A204.1 (cell line): ENCODE results near the gene ZNF773.
"Not testable (repeated sequence)": the region's sequence is repeated elsewhere in the genome, so short reads cannot be mapped to it uniquely, and the experiment has no call there.

ENCODE experiments used
- FAIRE-seq: peaks from 2 replicates; lab custom pipeline; 2012; peaks lifted over from hg19 to GRCh38; lab: Jason Lieb, UNC

Gene ZNF773

DNA sequence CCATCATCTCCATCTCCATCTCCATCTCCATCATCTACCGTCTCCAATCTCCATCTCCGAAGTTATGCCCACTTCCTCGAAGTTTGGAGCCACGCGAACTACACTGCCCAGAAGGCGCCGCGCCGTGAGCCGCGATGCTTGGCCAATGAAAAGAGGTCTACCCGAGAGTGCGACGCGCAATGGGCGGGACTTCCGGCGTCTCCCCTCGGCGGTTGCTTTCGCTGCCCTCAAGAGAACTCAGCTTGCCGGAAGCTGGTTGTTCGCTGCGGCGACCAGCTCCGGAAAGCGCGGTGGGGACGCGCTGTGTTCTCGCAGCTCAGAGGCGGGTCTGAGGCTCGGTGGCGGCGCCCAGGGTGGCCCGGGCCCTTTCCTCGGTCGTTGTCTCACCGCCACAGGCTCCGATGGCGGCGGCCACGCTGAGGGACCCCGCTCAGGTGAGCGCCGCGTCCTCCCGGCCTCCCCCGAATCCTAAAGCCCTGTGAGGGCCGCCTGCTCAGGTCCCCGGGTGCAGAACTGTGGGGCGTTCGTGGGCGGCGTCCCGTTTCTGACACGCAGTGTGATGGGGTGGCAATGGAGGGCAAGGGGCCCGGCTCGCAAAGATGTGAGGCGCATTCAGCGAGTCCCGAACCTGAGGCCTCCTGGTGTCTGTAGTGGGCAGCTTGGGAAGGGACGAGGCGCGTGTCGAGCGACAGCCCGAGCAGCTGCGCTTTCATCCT lies at the start of gene ZNF773:
ZNF773 (plus strand) TSS at position 259 of the 716 bp plus-strand sequence; CDS start at position 402, 143 bp downstream.
- FAIRE-seq = peak; percentile 67

GRCh38 chr19:57452307-57452706 lies 47.4 kb upstream of the ZNF773 start:
- no peak for FAIRE-seq

- peak; percentile 63 for FAIRE-seq
Observed at GRCh38 chr19:57465680-57466381, 33.9 kb upstream of the ZNF773 start.

DNA sequence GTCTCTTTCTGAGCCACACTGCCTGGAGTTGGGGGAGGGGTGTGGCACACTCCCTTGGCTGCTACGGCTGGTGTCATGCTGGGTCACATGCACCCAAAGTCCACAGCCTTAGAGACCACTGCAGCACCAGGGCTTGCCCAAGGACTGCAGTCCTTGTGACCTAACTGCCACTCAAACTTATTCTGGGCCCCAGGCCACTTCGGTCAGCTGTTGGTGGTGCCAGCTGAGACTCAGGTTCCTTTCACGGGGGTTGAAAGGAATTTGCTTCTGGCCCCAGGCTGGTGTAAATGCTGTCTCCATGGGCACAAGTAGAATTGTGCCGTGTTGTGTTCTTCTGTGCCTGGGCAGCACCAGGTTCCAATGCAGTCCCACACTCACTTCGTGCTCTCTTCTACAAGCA lies 33.2 kb upstream of the ZNF773 start:
- no peak for FAIRE-seq

GRCh38 chr19:57473646-57474045 lies 26.1 kb upstream of the ZNF773 start:
- FAIRE-seq = no peak

DNA sequence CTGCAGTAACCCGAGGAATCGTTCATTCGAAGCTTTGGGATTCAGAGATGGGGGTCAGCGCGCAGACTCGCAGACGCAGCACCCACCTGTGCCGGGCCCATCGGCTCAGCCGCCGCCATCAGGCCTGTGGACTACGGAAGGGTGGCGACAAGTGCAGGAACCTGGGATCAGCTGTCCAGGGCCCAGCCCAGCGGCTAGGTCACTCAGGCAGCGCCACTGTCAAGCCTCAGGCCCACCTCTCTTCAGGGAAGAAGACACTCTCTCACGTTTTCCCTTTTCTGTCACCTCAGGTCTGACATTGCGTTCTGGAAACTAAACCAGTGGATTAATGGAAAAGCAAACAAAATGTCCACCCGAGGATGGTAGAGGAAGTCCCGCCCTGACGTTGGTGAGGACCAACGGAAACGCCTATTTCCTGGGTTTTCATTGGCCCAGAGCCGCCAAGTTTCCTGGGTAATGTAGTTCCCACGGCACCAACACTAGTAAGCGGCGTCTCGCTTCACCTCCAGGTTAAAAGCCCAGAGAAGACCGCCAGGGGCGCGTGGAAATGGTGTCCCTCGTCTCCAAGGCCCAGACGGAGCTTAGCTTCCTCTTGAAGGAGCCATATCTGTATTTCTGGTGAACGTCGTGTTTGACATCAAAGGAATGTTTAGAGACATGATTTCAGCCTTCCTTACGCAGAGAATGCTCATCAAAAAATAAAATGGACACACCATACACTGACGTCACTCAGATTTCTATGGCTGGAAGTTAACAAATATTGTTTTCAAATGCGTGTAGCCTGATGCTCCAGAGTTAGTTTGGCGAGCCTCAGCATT lies 22.3 kb upstream of the ZNF773 start, which contains the start of gene ZNF772:
ZNF772 (minus strand) TSS at position 376 of the 818 bp plus-strand sequence; CDS start at position 119, 257 bp downstream.
- FAIRE-seq = peak; percentile 60

DNA sequence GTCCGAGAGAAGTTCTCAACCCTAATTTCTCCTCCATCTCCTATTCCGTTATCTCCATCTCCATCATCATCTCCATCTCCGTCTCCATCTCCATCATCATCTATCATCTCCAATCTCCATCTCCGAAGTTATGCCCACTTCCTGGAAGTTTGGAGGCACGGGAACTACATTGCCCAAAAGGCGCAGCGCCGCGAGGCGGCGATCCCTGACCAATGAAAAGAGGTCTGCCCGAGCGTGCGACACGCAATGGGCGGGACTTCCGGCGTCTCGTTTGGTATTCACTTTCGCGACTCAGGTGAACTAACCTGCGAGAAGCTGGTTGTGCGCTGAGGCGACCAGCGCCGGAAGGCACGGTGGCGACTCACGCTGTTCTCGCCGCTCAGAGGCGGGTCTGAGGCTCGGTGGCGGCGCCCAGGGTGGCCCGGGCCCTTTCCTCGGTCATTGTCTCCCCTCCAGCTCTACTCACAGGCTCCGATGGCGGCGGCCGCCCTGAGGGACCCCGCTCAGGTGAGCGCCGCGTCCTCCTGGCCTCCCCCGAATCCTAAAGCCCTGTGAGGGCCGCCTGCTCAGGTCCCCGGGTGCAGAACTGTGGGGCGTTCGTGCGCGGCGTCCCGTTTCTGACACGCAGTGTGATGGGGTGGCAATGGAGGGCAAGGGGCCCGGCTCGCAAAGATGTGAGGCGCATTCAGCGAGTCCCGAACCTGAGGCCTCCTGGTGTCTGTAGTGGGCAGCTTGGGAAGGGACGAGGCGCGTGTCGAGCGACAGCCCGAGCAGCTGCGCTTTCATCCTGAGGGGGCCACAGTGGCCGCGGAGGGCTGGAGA lies 12.1 kb upstream of the ZNF773 start, which contains the start of gene ZNF419:
ZNF419 (plus strand) TSS at position 274 of the 822 bp plus-strand sequence; CDS start at position 475, 201 bp downstream.
- FAIRE-seq = peak; percentile 92

- not testable (repeated sequence) for FAIRE-seq
Observed at GRCh38 chr19:57488299-57488644, 11.5 kb upstream of the ZNF773 start.

- FAIRE-seq = not testable (repeated sequence)
Observed at GRCh38 chr19:57499332-57499679, 432 bp upstream of the ZNF773 start.

DNA sequence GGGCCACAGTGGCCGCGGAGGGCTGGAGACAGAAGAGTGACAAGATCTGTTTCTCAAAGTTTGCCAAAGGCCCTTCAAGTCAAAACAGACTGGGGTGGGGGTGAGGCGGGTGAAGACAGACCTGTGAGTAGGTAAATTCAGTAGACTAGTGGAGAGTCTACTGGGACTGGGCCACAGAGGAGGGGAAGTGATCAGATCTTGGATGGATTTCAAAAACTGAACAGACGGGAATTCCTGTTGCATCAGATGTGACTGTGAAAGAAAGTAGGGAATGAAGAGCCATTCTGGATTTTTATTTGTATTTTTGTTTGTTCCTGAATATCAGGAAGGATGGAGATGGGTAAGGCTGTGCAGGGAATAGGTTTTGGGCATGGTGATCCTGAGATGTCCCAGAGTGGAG lies 662 bp downstream of the ZNF773 start:
- FAIRE-seq = not testable (repeated sequence)

- FAIRE-seq = no peak
Observed at GRCh38 chr19:57506163-57506562, 6.4 kb downstream of the ZNF773 start.

- no peak for FAIRE-seq
Observed at GRCh38 chr19:57511484-57511883, 11.7 kb downstream of the ZNF773 start.

DNA sequence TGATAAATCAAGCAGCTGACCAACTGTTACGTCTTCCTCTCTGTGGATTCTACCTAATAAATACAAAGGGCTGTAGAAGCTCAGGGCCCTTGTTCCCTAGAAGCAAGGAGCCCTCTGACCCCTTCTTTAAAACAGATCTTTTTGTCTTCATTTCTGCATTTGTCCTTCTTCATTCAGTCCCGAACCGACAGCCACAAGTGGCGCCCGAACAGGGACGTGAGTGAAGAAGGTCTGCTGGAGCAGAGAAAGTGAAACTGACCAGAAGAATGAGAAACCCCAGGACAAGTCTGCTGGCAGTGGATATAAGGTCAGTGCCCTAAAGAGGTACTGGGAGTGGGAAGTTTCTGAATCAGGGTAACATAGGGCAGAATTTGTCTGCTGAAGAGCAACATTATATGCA lies 13.1 kb downstream of the ZNF773 start:
- no peak for FAIRE-seq

GRCh38 chr19:57515255-57515654 lies 15.5 kb downstream of the ZNF773 start:
- FAIRE-seq = no peak

DNA sequence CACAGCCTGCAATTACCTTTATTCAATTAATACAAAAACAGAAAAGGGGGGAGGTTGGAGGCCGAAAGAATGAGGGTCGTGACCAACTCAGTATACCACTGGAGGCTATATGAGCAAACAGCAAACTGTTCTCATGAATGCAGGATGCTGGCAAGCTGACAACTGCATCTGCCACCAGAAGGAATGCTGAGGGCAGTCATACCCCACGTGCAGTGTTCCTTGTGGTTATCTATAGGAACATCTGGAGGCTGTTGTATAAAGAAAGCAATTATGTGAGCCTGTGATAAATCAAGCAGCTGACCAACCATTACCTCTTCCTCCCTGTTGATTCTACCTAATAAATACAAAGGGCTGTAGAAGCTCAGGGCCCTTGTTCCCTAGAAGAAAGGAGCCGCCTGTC lies 18.3 kb downstream of the ZNF773 start:
- FAIRE-seq = not testable (repeated sequence)

DNA sequence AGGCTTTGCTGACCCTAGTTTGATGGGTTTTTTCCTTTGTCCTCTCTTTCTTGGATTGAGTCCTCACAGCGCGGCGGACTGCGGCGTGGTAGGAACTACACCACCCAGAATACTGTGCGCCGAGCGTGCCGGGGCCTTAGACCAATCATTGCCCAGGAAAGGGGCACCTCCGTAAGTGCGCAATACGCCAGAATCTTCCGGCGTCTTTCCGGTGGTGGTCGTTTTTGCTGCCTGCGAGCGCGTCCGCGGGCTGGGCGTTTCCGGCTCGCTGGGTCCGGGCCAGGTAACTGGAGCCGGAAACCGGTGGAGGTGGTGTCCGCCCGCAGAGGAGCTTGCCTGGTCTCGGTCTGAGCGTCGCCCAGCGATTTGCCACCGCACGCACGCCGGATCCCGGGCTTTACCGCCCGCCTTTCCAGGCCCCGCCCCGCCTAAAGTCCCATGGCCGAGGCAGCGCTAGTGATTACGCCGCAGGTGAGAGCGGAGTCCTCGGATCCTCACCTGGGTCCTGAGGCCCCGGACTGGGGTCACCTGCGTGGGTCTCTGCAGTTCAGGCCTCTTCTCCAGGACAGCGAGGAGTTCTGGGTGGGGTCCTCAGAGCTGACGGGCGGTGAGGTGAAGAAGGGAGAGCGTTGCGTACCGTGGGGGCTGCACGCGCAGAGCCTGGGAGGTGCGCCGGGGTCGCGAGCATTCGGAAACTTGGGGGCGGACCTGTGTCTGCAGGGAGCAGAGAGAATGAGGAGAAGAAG lies 27.6 kb downstream of the ZNF773 start, which contains the start of gene ZNF549:
ZNF549 (plus strand) TSS at position 221 of the 746 bp plus-strand sequence; CDS start at position 439, 218 bp downstream.
- FAIRE-seq = peak; percentile 96

DNA sequence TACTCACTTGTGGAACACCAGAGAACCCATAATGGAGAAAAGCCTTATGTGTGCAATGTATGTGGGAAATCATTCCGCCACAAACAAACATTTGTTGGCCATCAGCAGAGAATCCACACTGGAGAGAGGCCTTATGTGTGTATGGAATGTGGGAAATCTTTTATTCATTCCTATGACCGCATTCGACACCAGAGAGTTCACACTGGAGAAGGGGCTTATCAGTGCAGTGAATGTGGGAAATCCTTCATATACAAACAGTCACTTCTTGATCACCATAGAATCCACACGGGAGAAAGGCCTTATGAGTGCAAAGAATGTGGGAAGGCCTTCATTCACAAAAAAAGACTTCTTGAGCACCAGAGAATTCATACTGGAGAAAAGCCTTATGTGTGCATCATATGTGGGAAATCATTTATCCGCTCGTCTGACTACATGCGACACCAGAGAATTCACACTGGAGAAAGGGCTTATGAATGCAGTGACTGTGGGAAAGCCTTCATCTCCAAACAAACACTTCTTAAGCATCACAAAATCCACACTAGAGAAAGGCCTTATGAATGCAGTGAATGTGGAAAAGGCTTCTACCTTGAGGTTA lies 38.3 kb downstream of the ZNF773 start:
- no peak for FAIRE-seq

GRCh38 chr19:57546513-57546912 lies 46.8 kb downstream of the ZNF773 start:
- FAIRE-seq = no peak

- no peak for FAIRE-seq
Observed at GRCh38 chr19:57552432-57552831, 52.7 kb downstream of the ZNF773 start.

DNA sequence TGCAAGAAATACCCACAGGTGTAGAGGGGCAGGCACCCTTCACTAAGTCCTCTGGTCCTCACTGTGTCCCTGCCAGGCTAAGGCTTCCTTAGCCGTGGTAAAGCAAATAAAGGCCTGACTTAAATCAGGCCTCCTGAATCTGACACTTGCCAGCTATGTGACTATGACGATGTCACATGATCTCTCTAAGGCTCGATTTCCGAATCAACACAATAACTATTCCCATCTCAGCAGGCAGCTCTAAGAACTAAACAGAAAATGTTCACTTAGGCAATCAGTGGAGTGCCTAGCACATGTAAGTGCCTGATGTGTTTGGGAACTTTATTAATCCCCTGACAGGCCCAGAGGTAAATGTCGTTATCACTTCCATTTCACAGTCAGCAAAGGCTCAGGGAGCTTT lies 57.9 kb downstream of the ZNF773 start:
- no peak for FAIRE-seq
